GM18499 (cell line): ENCODE measurements around the gene CACNG7.

Source experiments
- ATAC-seq: cut with Tn5 transposase; IDR thresholded peaks from one replicate; pipeline ENCODE4 v1.9.1; 2021; ENCODE audit warnings: moderate number of reproducible peaks; ENCODE audit not compliant: insufficient read depth, unreplicated experiment

CACNG7 gene

GRCh38 chr19:53980539-53981375 is 71.7 kb downstream of the CACNG7 start:
- ATAC-seq = no peak

GRCh38 chr19:53981376-53981951 is 72.4 kb downstream of the CACNG7 start:
- no peak for ATAC-seq

- ATAC-seq = no peak
Measured at GRCh38 chr19:53982001-53982451, 72.9 kb downstream of the CACNG7 start.

GRCh38 chr19:53982611-53983010 is 73.5 kb downstream of the CACNG7 start:
- ATAC-seq = no peak

- no peak for ATAC-seq
Measured at GRCh38 chr19:53983457-53984289, 74.6 kb downstream of the CACNG7 start.

GRCh38 chr19:53985863-53986262 is 76.8 kb downstream of the CACNG7 start:
- ATAC-seq = no peak

- no peak for ATAC-seq
Measured at GRCh38 chr19:53988981-53989380, 79.9 kb downstream of the CACNG7 start.

- ATAC-seq = no peak
Measured at GRCh38 chr19:53989600-53990533, 80.8 kb downstream of the CACNG7 start.

GRCh38 chr19:53991224-53992113 is 82.4 kb downstream of the CACNG7 start, which contains the start of gene CACNG6:
Gene CACNG6 (plus strand): TSS chr19:53991637. CDS start chr19:53992878, 1,241 bp downstream.
- ATAC-seq = no peak

- ATAC-seq = no peak
Measured at GRCh38 chr19:53992211-53992610, 83.1 kb downstream of the CACNG7 start.

- ATAC-seq = no peak
Measured at GRCh38 chr19:53992815-53993214, 83.7 kb downstream of the CACNG7 start.

- ATAC-seq = no peak
Measured at GRCh38 chr19:53993448-53993847, 84.4 kb downstream of the CACNG7 start.
